Ishikawa (cell line): ENCODE data around the gene LIN7C.

Experiments
- EGR1 ChIP-seq: IDR thresholded peaks from 2 replicates; pipeline ENCODE4 v1.6.1; 2012
- MAX ChIP-seq: IDR thresholded peaks from 2 replicates; pipeline ENCODE4 v1.6.1; 2012

GRCh38 chr11:27468995-27469695 lies 37.4 kb downstream of the LIN7C start:
- TF ChIP-seq EGR1 (no peak), MAX (no peak)
